ENCODE data around the gene ARRDC5.

- TF ChIP-seq CTCF (IDR thresholded peaks at IDR 0.05; ENCODE audit: borderline replicate concordance, extremely low read depth, low read length, poor library complexity, severe bottlenecking) = no peak
- no peak for TF ChIP-seq EZH2 (IDR thresholded peaks at IDR 0.05; ENCODE audit: borderline replicate concordance, low read depth, low read length, severe bottlenecking)
Measured at GRCh38 chr19:4914736-4915501, 12.2 kb upstream of the ARRDC5 start.
